ENCODE measurements around the gene GAGE10. TPM values are rescaled to one million over a fixed set of nuclear protein-coding genes. Genes with fewer than 3 reads are reported as not detected.

GAGE10 gene, protein sequence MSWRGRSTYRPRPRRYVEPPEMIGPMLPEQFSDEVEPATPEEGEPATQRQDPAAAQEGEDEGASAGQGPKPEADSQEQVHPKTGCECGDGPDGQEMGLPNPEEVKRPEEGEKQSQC
- not detected in 2 replicates for total RNA-seq
- total RNA-seq (2013) = not detected
- not detected in 2 replicates for polyA plus RNA-seq
- polyA minus RNA-seq = not detected in 2 replicates

DNA sequence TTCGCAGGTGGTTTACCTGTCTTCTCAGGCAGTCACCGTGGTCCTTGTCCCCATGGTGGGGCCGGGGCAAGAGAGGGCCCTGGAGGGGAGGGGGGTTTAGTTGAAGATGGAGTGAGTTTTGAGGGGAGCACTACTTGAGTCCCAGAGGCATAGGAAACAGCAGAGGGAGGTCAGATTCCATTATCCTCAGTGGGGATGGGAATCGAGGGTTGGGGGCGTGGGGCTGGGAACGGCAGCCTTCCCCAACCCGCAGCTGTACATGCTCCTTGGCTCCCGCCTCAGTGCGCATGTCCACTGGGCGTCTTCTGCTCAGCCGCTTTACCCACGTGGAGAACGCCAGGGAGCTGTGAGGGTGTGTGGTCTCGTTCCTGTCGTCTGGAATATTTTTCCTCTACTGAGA is at the start of gene GAGE10:
GAGE10 (plus strand) TSS at position 301 of the 400 bp plus-strand sequence. CDS start 1,214 bp downstream, outside the sequence.
- no peak within 1 kb of the TSS for H3K9ac ChIP-seq (ENCODE audit: low read length)
- no peaks in the 10 kb centered on the region for H3K79me2 ChIP-seq (ENCODE audit: control insufficient read depth, insufficient read depth, low read length)
- no peaks in the 10 kb centered on the region for H3K36me3 ChIP-seq (replicated peaks in 1 of 2; ENCODE audit: control extremely low read depth in 1 of 2, control insufficient read depth in 1 of 2, extremely low read depth in 1 of 2, insufficient read depth in 2 of 2, low read length in 1 of 2)
- no peak for ATAC-seq (ENCODE audit: low read depth)
- H3K4me2 ChIP-seq (replicated peaks; ENCODE audit: low read depth, low read length, poor library complexity, severe bottlenecking) = no peak within 1 kb of the TSS
- Mint-ChIP-seq H3K27me3 (peaks cover 3% of the 10 kb centered on the region), H3K4me1 (no peaks in the 10 kb centered on the region), H3K27ac (no peak within 1 kb of the TSS), H3K4me3 (no peak within 1 kb of the TSS), H3K9me3 (ENCODE audit: insufficient read depth) (no peaks in the 10 kb centered on the region)
- 96% methylated on average over 5 of the region's 15 CpGs for WGBS (ENCODE audit: insufficient coverage)
- no peak within 1 kb of the TSS for H3K27ac ChIP-seq (ENCODE audit: low read length in 2 of 2)
- no peaks in the 10 kb centered on the region for H4K20me1 ChIP-seq (ENCODE audit: control insufficient read depth, insufficient read depth, low read length, poor library complexity, severe bottlenecking)
- no peak within 1 kb of the TSS for H3K4me3 ChIP-seq (ENCODE audit: control extremely low read depth in 1 of 5, extremely low read depth in 1 of 5, insufficient read depth in 1 of 5, low read depth in 2 of 5, low read length in 4 of 5)
- TF ChIP-seq, protein P1, sequence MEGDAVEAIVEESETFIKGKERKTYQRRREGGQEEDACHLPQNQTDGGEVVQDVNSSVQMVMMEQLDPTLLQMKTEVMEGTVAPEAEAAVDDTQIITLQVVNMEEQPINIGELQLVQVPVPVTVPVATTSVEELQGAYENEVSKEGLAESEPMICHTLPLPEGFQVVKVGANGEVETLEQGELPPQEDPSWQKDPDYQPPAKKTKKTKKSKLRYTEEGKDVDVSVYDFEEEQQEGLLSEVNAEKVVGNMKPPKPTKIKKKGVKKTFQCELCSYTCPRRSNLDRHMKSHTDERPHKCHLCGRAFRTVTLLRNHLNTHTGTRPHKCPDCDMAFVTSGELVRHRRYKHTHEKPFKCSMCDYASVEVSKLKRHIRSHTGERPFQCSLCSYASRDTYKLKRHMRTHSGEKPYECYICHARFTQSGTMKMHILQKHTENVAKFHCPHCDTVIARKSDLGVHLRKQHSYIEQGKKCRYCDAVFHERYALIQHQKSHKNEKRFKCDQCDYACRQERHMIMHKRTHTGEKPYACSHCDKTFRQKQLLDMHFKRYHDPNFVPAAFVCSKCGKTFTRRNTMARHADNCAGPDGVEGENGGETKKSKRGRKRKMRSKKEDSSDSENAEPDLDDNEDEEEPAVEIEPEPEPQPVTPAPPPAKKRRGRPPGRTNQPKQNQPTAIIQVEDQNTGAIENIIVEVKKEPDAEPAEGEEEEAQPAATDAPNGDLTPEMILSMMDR (IDR thresholded peaks at IDR 0.05) = no peak
- TF ChIP-seq EZH2 (IDR thresholded peaks at IDR 0.05; ENCODE audit: borderline replicate concordance, insufficient read depth, low read depth, low read length, poor library complexity, severe bottlenecking) = no peak
- POLR2A ChIA-PET = no interaction called here
- H2AFZ ChIP-seq (ENCODE audit: insufficient read depth, low read depth, low read length, poor library complexity, severe bottlenecking) = no peak within 1 kb of the TSS
- intact Hi-C loops (cut with micrococcal nuclease) = no loop called here
- CTCF ChIA-PET = no interaction called here
- DNase-seq = no peak
- no peaks in the 10 kb centered on the region for H3K9me3 ChIP-seq (ENCODE audit: control extremely low read depth in 1 of 3, control insufficient read depth in 2 of 3, insufficient read depth in 1 of 3, low read length in 2 of 3)
- H3K27me3 ChIP-seq (replicated peaks in 1 of 4; ENCODE audit: control extremely low read depth in 1 of 4, control insufficient read depth in 3 of 4, insufficient read depth in 4 of 4, low read length in 3 of 4) = no peaks in the 10 kb centered on the region
- no peaks in the 10 kb centered on the region for H3K4me1 ChIP-seq (ENCODE audit: control insufficient read depth in 2 of 2, insufficient read depth in 2 of 2, low read length in 2 of 2)

DNA sequence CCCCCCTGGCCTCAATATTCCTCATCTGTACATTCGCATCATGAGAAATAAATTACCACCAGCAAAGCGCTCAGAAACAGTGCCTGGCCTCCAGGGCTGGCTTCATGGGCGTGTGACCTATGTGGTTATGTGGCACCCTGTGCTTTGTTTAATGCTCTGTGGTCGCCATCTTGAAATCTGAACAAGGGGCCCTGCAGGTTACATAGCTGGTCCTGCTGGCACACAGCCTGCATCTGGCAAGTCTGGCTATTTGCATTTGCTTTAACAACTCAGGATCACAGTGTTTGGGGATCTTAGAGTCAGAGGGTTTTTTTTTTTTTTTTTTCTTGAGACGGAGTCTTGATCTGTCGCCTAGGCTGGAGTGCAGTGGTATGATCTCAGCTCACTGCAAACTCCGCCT is 48.8 kb upstream of the GAGE10 start:
- intact Hi-C loops (cut with micrococcal nuclease) = no loop called here
- Histone ChIP-seq H3K4me1 (ENCODE audit: control insufficient read depth in 2 of 2, insufficient read depth in 2 of 2, low read length in 2 of 2) (peaks cover 10 to 23% of the 10 kb centered on the region in 2 donors), H3K4me3 (ENCODE audit: control extremely low read depth in 1 of 5, extremely low read depth in 1 of 5, insufficient read depth in 1 of 5, low read depth in 2 of 5, low read length in 4 of 5) (no peak overlapping the region), H3K9me3 (ENCODE audit: control extremely low read depth in 1 of 3, control insufficient read depth in 2 of 3, insufficient read depth in 1 of 3, low read length in 2 of 3) (no peaks in the 10 kb centered on the region), H3K4me2 (replicated peaks; ENCODE audit: low read depth, low read length, poor library complexity, severe bottlenecking) (no peak overlapping the region), H3K9ac (ENCODE audit: low read length) (no peak overlapping the region), H4K20me1 (ENCODE audit: control insufficient read depth, insufficient read depth, low read length, poor library complexity, severe bottlenecking) (no peaks in the 10 kb centered on the region), H3K36me3 (replicated peaks in 1 of 2; ENCODE audit: control extremely low read depth in 1 of 2, control insufficient read depth in 1 of 2, extremely low read depth in 1 of 2, insufficient read depth in 2 of 2, low read length in 1 of 2) (no peaks in the 10 kb centered on the region), H3K27me3 (replicated peaks in 1 of 4; ENCODE audit: control extremely low read depth in 1 of 4, control insufficient read depth in 3 of 4, insufficient read depth in 4 of 4, low read length in 3 of 4) (no peaks in the 10 kb centered on the region), H2AFZ (ENCODE audit: insufficient read depth, low read depth, low read length, poor library complexity, severe bottlenecking) (no peak overlapping the region), H3K27ac (ENCODE audit: low read length in 2 of 2) (no peak overlapping the region), H3K79me2 (ENCODE audit: control insufficient read depth, insufficient read depth, low read length) (no peaks in the 10 kb centered on the region)
- no peak for ATAC-seq (ENCODE audit: low read depth)
- CTCF ChIA-PET = no interaction called here
- H3K9me3 Mint-ChIP-seq (ENCODE audit: insufficient read depth) = no peaks in the 10 kb centered on the region
- POLR2A ChIA-PET = interaction anchor here (0.7 kb wide), 1 partner anchor 39 kb away, joined by 6 read pairs; no protein-coding TSS in a partner anchor
- WGBS (ENCODE audit: insufficient coverage) = 90% methylated on average over 2 of the region's 7 CpGs
- no peaks in the 10 kb centered on the region for H3K27me3 Mint-ChIP-seq
- no peak for TF ChIP-seq EZH2 (IDR thresholded peaks at IDR 0.05; ENCODE audit: borderline replicate concordance, insufficient read depth, low read depth, low read length, poor library complexity, severe bottlenecking)
- TF ChIP-seq, protein P1 (IDR thresholded peaks at IDR 0.05) = no peak
- H3K4me3 Mint-ChIP-seq = no peak overlapping the region
- H3K27ac Mint-ChIP-seq = no peak overlapping the region
- H3K4me1 Mint-ChIP-seq = peaks cover 22% of the 10 kb centered on the region
- no peak for DNase-seq

Measured in B cell (primary cell).